K562 (cell line): ENCODE results near the gene STOX2. TPM values are rescaled to one million over a fixed set of nuclear protein-coding genes. Genes with fewer than 3 reads are reported as not detected.

ENCODE experiments used
- CCAR2 ChIP-seq: fragments of 200-400 bp; formaldehyde crosslinking; IDR thresholded peaks from 2 replicates; pipeline ENCODE4 v1.6.1; 2017; ENCODE audit warnings: mild to moderate bottlenecking, low read depth, low read length
- MED1 ChIP-seq: sonication (generic); formaldehyde crosslinking; IDR thresholded peaks from 2 replicates; pipeline ENCODE4 v1.8.1; 2023; ENCODE audit warnings: missing genetic modification reagents, borderline replicate concordance
- MITF ChIP-seq: IDR thresholded peaks from 2 replicates; pipeline ENCODE4 v1.6.1; 2014; ENCODE audit warnings: antibody characterized with exemption
- polyA plus RNA-seq, 8 experiments: library from polyadenylated mRNA; depleted of rRNA in 4 of 8; stranded (reverse) in 5 of 8; unstranded in 3 of 8; fragments of >200 nt; fragmentation: Nextera tagmentation in 2 of 8; fragmentation: Illumina TruSeq in 1 of 8; extraction: Ambion mirVana in 2 of 8; extraction: Trizol in 1 of 8; gene quantifications; 2 replicates each; pipeline versions ENCODE4 v1.2.1 to v1.2.3, GENCODE V29; 2011 to 2014; ENCODE audit warnings: inconsistent platforms in 1 of 8, missing spikeins in 1 of 8
- total RNA-seq, 7 experiments: library from RNA; depleted of rRNA in 6 of 7; stranded (reverse); fragments of >200 nt in 6 of 7; fragmentation: Illumina TruSeq in 2 of 7; extraction: Trizol in 2 of 7; gene quantifications; 2 replicates each; pipeline versions ENCODE4 v1.2.1 to v1.2.3, GENCODE V29; 2011 to 2021; ENCODE audit warnings: low replicate concordance in 1 of 7

The STOX2 gene
- total and polyA plus RNA-seq, 9 of the 15 experiments (the other 6 are each of a cell fraction or from before 2014, with no cell fraction given), result not detected

GRCh38 chr4:184067931-184068554 is 162.9 kb downstream of the STOX2 start (continued):
- TF ChIP-seq MITF (no peak), CCAR2 (no peak), MED1 (CRISPR knock-in tag) (no peak)

Other genes starting within 250 kb of the STOX2 start
- 23.3 and 31.4 TPM in 2 replicates for gene RWDD4, start 246.1 kb upstream of the STOX2 start, total RNA-seq (2014; rRNA removed)
- gene RWDD4, start 246.1 kb upstream of the STOX2 start, total RNA-seq (2014; rRNA removed; fragmentation: Illumina TruSeq; extraction: Trizol), result 28.2 and 30.4 TPM in 2 replicates
- 27.0 and 32.5 TPM in 2 replicates for gene RWDD4, start 246.1 kb upstream of the STOX2 start, total RNA-seq (2015; rRNA removed; fragmentation: Illumina TruSeq; extraction: Trizol)
- 24.2 and 26.0 TPM in 2 replicates for gene RWDD4, start 246.1 kb upstream of the STOX2 start, total RNA-seq (2021)
- 19.3 and 23.0 TPM in 2 replicates for gene RWDD4, start 246.1 kb upstream of the STOX2 start, polyA plus RNA-seq (2011; rRNA removed)
- 23.8 and 29.4 TPM in 2 replicates for gene RWDD4, start 246.1 kb upstream of the STOX2 start, polyA plus RNA-seq (2014; fragmentation: Illumina TruSeq; extraction: Trizol)
- 10 to 100 TPM in 1 of 2 experiments, 1 to 10 TPM in 1; 8.4 to 11.7 TPM for gene RWDD4, start 246.1 kb upstream of the STOX2 start, polyA plus RNA-seq (2014; fragmentation: Nextera tagmentation; extraction: Ambion mirVana)
- gene RWDD4, start 246.1 kb upstream of the STOX2 start, polyA plus RNA-seq (2014; rRNA removed), result 24.2 and 27.8 TPM in 2 replicates
- 24.7 and 31.8 TPM in 2 replicates for gene TRAPPC11, start 246.0 kb upstream of the STOX2 start, total RNA-seq (2014; rRNA removed)
- 31.8 and 34.9 TPM in 2 replicates for gene TRAPPC11, start 246.0 kb upstream of the STOX2 start, total RNA-seq (2014; rRNA removed; fragmentation: Illumina TruSeq; extraction: Trizol)
- 26.9 and 30.6 TPM in 2 replicates for gene TRAPPC11, start 246.0 kb upstream of the STOX2 start, total RNA-seq (2015; rRNA removed; fragmentation: Illumina TruSeq; extraction: Trizol)
- gene TRAPPC11, start 246.0 kb upstream of the STOX2 start, total RNA-seq (2021), result 26.5 and 28.7 TPM in 2 replicates
- 48.2 and 49.0 TPM in 2 replicates for gene TRAPPC11, start 246.0 kb upstream of the STOX2 start, polyA plus RNA-seq (2011; rRNA removed)
- gene TRAPPC11, start 246.0 kb upstream of the STOX2 start, polyA plus RNA-seq (2014; fragmentation: Illumina TruSeq; extraction: Trizol), result 32.6 and 46.3 TPM in 2 replicates
- gene TRAPPC11, start 246.0 kb upstream of the STOX2 start, polyA plus RNA-seq (2014; fragmentation: Nextera tagmentation; extraction: Ambion mirVana), result 10 to 100 TPM; 11.6 to 12.0 TPM
- 23.6 and 24.3 TPM in 2 replicates for gene TRAPPC11, start 246.0 kb upstream of the STOX2 start, polyA plus RNA-seq (2014; rRNA removed)